ENCODE results near the gene S100A9. TPM values are rescaled to one million over a fixed set of nuclear protein-coding genes. Genes with fewer than 3 reads are reported as not detected.

The S100A9 gene
- total and polyA plus RNA-seq, 2 experiments from 2014 or later, result not detected

- Mint-ChIP-seq H3K27me3 (ENCODE audit: insufficient read depth, low read depth, poor library complexity) (peaks cover 7% of the 10 kb centered on the region), H3K9me3 (peaks cover 22% of the 10 kb centered on the region), H3K27ac (no peak overlapping the region), H3K4me3 (no peak overlapping the region), H3K36me3 (ENCODE audit: low read depth) (peaks cover 4% of the 10 kb centered on the region; the same call in 1 of the 3 replicates), H3K4me1 (no peaks in the 10 kb centered on the region)
- DNase-seq (ENCODE audit: low spot score), result no peak
- no peaks in the 10 kb centered on the region for H4K20me1 ChIP-seq (replicated peaks; ENCODE audit: insufficient read depth)
- H3K27me3 ChIP-seq (ENCODE audit: insufficient read depth), result no peaks in the 10 kb centered on the region
- no peak overlapping the region for H3K4me2 ChIP-seq
- H3K36me3 ChIP-seq (ENCODE audit: insufficient read depth), result no peaks in the 10 kb centered on the region
- peaks cover 10% of the 10 kb centered on the region; the same call in 1 of the 2 replicates for H3K9me2 ChIP-seq (ENCODE audit: insufficient read depth)
- no peak overlapping the region for H3K27ac ChIP-seq (ENCODE audit: low read depth)
- H3K79me2 ChIP-seq (replicated peaks; ENCODE audit: insufficient read depth), result no peaks in the 10 kb centered on the region
- TF ChIP-seq ZNF114 (CRISPR knock-in tag; IDR thresholded peaks at IDR 0.05) (no peak), STAT1 (IDR thresholded peaks at IDR 0.05; ENCODE audit: unreplicated experiment) (no peak), JUNB (IDR thresholded peaks at IDR 0.05; ENCODE audit: unreplicated experiment) (no peak), NANOG (IDR thresholded peaks at IDR 0.05; ENCODE audit: borderline replicate concordance) (no peak), EZH2phosphoT487 (IDR thresholded peaks at IDR 0.05; ENCODE audit: unreplicated experiment) (no peak), ZNF331 (CRISPR knock-in tag; IDR thresholded peaks at IDR 0.05; ENCODE audit: low read depth) (no peak), POLR2AphosphoS5 (IDR thresholded peaks at IDR 0.05; ENCODE audit: low read depth) (no peak), CREB1 (CRISPR knock-in tag; IDR thresholded peaks at IDR 0.05; ENCODE audit: low read depth) (no peak), EZH2 (IDR thresholded peaks at IDR 0.05; ENCODE audit: low read depth, unreplicated experiment) (no peak), REST (IDR thresholded peaks at IDR 0.05; ENCODE audit: unreplicated experiment) (no peak), CTCF (conservative IDR thresholded peaks at IDR 0.05; ENCODE audit: low read depth in 2 of 2) (no peak)
- TF ChIP-seq, protein P1, sequence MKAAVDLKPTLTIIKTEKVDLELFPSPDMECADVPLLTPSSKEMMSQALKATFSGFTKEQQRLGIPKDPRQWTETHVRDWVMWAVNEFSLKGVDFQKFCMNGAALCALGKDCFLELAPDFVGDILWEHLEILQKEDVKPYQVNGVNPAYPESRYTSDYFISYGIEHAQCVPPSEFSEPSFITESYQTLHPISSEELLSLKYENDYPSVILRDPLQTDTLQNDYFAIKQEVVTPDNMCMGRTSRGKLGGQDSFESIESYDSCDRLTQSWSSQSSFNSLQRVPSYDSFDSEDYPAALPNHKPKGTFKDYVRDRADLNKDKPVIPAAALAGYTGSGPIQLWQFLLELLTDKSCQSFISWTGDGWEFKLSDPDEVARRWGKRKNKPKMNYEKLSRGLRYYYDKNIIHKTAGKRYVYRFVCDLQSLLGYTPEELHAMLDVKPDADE (IDR thresholded peaks at IDR 0.05), result no peak
- TF ChIP-seq, protein P2, sequence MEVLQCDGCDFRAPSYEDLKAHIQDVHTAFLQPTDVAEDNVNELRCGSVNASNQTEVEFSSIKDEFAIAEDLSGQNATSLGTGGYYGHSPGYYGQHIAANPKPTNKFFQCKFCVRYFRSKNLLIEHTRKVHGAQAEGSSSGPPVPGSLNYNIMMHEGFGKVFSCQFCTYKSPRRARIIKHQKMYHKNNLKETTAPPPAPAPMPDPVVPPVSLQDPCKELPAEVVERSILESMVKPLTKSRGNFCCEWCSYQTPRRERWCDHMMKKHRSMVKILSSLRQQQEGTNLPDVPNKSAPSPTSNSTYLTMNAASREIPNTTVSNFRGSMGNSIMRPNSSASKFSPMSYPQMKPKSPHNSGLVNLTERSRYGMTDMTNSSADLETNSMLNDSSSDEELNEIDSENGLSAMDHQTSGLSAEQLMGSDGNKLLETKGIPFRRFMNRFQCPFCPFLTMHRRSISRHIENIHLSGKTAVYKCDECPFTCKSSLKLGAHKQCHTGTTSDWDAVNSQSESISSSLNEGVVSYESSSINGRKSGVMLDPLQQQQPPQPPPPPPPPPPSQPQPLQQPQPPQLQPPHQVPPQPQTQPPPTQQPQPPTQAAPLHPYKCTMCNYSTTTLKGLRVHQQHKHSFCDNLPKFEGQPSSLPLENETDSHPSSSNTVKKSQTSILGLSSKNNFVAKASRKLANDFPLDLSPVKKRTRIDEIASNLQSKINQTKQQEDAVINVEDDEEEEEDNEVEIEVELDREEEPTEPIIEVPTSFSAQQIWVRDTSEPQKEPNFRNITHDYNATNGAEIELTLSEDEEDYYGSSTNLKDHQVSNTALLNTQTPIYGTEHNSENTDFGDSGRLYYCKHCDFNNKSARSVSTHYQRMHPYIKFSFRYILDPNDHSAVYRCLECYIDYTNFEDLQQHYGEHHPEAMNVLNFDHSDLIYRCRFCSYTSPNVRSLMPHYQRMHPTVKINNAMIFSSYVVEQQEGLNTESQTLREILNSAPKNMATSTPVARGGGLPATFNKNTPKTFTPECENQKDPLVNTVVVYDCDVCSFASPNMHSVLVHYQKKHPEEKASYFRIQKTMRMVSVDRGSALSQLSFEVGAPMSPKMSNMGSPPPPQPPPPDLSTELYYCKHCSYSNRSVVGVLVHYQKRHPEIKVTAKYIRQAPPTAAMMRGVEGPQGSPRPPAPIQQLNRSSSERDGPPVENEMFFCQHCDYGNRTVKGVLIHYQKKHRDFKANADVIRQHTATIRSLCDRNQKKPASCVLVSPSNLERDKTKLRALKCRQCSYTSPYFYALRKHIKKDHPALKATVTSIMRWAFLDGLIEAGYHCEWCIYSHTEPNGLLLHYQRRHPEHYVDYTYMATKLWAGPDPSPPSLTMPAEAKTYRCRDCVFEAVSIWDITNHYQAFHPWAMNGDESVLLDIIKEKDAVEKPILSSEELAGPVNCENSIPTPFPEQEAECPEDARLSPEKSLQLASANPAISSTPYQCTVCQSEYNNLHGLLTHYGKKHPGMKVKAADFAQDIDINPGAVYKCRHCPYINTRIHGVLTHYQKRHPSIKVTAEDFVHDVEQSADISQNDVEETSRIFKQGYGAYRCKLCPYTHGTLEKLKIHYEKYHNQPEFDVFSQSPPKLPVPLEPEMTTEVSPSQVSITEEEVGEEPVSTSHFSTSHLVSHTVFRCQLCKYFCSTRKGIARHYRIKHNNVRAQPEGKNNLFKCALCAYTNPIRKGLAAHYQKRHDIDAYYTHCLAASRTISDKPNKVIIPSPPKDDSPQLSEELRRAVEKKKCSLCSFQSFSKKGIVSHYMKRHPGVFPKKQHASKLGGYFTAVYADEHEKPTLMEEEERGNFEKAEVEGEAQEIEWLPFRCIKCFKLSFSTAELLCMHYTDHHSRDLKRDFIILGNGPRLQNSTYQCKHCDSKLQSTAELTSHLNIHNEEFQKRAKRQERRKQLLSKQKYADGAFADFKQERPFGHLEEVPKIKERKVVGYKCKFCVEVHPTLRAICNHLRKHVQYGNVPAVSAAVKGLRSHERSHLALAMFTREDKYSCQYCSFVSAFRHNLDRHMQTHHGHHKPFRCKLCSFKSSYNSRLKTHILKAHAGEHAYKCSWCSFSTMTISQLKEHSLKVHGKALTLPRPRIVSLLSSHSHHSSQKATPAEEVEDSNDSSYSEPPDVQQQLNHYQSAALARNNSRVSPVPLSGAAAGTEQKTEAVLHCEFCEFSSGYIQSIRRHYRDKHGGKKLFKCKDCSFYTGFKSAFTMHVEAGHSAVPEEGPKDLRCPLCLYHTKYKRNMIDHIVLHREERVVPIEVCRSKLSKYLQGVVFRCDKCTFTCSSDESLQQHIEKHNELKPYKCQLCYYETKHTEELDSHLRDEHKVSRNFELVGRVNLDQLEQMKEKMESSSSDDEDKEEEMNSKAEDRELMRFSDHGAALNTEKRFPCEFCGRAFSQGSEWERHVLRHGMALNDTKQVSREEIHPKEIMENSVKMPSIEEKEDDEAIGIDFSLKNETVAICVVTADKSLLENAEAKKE (CRISPR knock-in tag; IDR thresholded peaks at IDR 0.05), result no peak
- no peaks in the 10 kb centered on the region for H3K4me1 ChIP-seq (ENCODE audit: insufficient read depth)
- H3K4me3 ChIP-seq, result no peak overlapping the region
- no peak overlapping the region for H2AFZ ChIP-seq
- H3F3A ChIP-seq (replicated peaks; ENCODE audit: low read depth), result no peaks in the 10 kb centered on the region
- no peak for ATAC-seq
Observed at GRCh38 chr1:153333902-153334301, 23.8 kb upstream of the S100A9 start.
